ENCODE data around the gene TDRD7. TPM values are rescaled to one million over a fixed set of nuclear protein-coding genes. Genes with fewer than 3 reads are reported as not detected.

TDRD7 gene
- total and polyA plus RNA-seq, 2 of the 8 experiments (the other 6 are each of a cell fraction or from before 2014, with no cell fraction given), result 1.2 to 2.3 TPM

DNA sequence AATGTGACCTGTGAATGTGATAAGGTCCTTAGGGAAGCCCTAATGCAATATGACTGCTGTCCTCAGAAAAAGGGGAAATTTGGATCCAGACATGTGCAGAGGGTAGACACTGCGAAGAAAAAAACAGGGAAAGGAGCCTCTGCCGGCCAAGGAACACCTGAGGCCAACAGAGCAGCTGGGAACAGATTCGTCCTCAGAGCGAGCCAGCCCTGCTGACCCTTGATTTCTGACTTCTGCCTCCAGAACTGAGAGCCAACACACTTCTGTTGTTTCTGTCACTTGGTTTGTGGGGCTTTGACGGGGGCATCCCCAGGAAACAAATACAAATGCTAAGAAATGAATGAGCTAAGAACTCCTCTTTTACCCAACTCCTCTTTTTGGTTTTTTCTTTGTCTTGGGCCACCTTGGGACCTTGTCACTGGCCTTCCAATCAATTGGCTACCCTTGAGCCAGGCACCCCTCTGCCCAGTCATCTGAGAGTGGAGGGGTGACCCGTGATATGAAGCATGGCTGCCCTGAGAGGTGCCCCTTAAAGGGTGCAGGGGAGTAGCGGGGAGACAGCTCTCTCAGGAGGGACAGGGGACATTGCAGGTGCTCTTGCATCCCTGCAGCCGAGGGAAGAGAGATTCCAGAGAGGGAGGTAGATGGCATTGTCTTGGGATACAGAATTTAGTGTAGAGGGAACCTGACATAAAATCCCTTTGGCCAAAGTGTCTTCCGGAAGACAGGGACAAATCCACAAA is 106.4 kb downstream of the TDRD7 start:
- H3K4me1 ChIP-seq (replicated peaks in 1 of 4; ENCODE audit: control insufficient read depth in 3 of 4, insufficient read depth in 4 of 4, low read length in 3 of 4), result peaks cover 0 to 2% (median 0%) of the 10 kb centered on the region in 4 experiments; a peak in 1 of 7 replicates
- no peak overlapping the region for H3K18ac ChIP-seq (ENCODE audit: extremely low read depth, low read length)
- no peak overlapping the region for H3K23ac ChIP-seq (ENCODE audit: insufficient read length)
- H3K23me2 ChIP-seq (ENCODE audit: low read depth, low read length), result no peaks in the 10 kb centered on the region
- no peak overlapping the region for H2BK120ac ChIP-seq (replicated peaks; ENCODE audit: low read depth, low read length)
- FAIRE-seq, result no peak
- H2BK12ac ChIP-seq (ENCODE audit: low read depth, low read length), result no peak overlapping the region
- no peak overlapping the region for H4K5ac ChIP-seq (ENCODE audit: insufficient read length, low read depth, low read length)
- no peak overlapping the region for H3K4ac ChIP-seq (replicated peaks; ENCODE audit: insufficient read length, low read depth, low read length)
- H2AK5ac ChIP-seq (ENCODE audit: low read depth, low read length), result no peak overlapping the region
- no peak overlapping the region for H3K9ac ChIP-seq (replicated peaks in 1 of 4; ENCODE audit: extremely low read depth in 1 of 4, low read depth in 3 of 4, low read length in 3 of 4)
- no peak overlapping the region for H3K27ac ChIP-seq (ENCODE audit: low read depth, low read length)
- no peaks in the 10 kb centered on the region for H4K20me1 ChIP-seq (replicated peaks in 1 of 2; ENCODE audit: control insufficient read depth in 1 of 2, insufficient read depth in 2 of 2, low read length in 2 of 2)
- 92% methylated on average over 9 of the region's 9 CpGs; no CpG with 5 or more reads in 1 of the 2 experiments for WGBS, 2 experiments (ENCODE audit: extremely low coverage in 1 of 2, insufficient coverage in 1 of 2, insufficient read length in 1 of 2, insufficient replicate concordance in 2 of 2, low coverage in 1 of 2, low lambda C conversion rate in 2 of 2, missing lambda C conversion rate in 1 of 2)
- no peaks in the 10 kb centered on the region for H3K79me2 ChIP-seq (ENCODE audit: control insufficient read depth in 1 of 2, insufficient read depth in 2 of 2, low read length in 2 of 2)
- no peak overlapping the region for H2BK15ac ChIP-seq (ENCODE audit: low read length)
- H2BK20ac ChIP-seq (ENCODE audit: low read length), result no peak overlapping the region
- H2AFZ ChIP-seq (ENCODE audit: low read length), result no peak overlapping the region
- H3K27me3 ChIP-seq (replicated peaks in 1 of 4; ENCODE audit: control insufficient read depth in 3 of 4, extremely low read depth in 1 of 4, insufficient read depth in 3 of 4, low read length in 3 of 4), result no peaks in the 10 kb centered on the region; a peak in 1 of 7 replicates
- ChIA-PET CTCF (ENCODE audit: partially characterized antibody) (interaction anchor here (1.2 to 2.8 kb wide), 6 partner anchors 16 to 106 kb away, joined by 3 to 15 read pairs (median 8); partner anchors contain the start of genes TDRD7 and TMOD1), POLR2A (ENCODE audit: partially characterized antibody) (interaction anchor here (1.2 kb wide), 1 partner anchor 115 kb away, joined by 3 read pairs; the partner anchor contains the start of genes NCBP1 and TSTD2)
- no peaks in the 10 kb centered on the region for H3K9me3 ChIP-seq (ENCODE audit: insufficient read depth in 2 of 2, low read depth in 1 of 2, low read length in 1 of 2)
- no peaks in the 10 kb centered on the region for H3K79me1 ChIP-seq (ENCODE audit: low read depth, low read length)
- H3K36me3 ChIP-seq (ENCODE audit: control insufficient read depth in 2 of 4, insufficient read depth in 4 of 4, low read length in 3 of 4), result no peaks in the 10 kb centered on the region
- H4K8ac ChIP-seq (ENCODE audit: extremely low read depth, insufficient read depth, low read length), result no peak overlapping the region
- H4K91ac ChIP-seq (replicated peaks; ENCODE audit: insufficient read length, low read length), result no peak overlapping the region
- H3K56ac ChIP-seq (replicated peaks; ENCODE audit: insufficient read length, low read depth, low read length), result no peak overlapping the region
- H3K14ac ChIP-seq (ENCODE audit: insufficient read length), result no peak overlapping the region
- no peak for DNase-seq (ENCODE audit: low read depth in 1 of 2, low spot score in 2 of 2)
- H3K4me2 ChIP-seq (ENCODE audit: insufficient read depth in 1 of 2, low read depth in 2 of 2, low read length in 2 of 2), result no peak overlapping the region
- H3K4me3 ChIP-seq (ENCODE audit: extremely low read depth in 1 of 4, insufficient read depth in 2 of 4, low read depth in 3 of 4, low read length in 4 of 4), result no peak overlapping the region
- H2BK5ac ChIP-seq (ENCODE audit: low read depth, low read length), result no peak overlapping the region
- TF ChIP-seq CEBPB (IDR thresholded peaks at IDR 0.05; ENCODE audit: low read depth, low read length) (no peak), CHD1 (IDR thresholded peaks at IDR 0.05; ENCODE audit: low read depth, low read length) (no peak), KDM1A (IDR thresholded peaks at IDR 0.05; ENCODE audit: borderline replicate concordance, low read length) (no peak), POLR2A (IDR thresholded peaks at IDR 0.05; ENCODE audit: control extremely low read depth in 1 of 2, low read depth in 2 of 2, low read length in 2 of 2) (no peak), GABPA (IDR thresholded peaks at IDR 0.05; ENCODE audit: borderline replicate concordance, insufficient read depth, low read length) (no peak), NRF1 (IDR thresholded peaks at IDR 0.05; ENCODE audit: low read depth, low read length) (no peak), POU5F1 (IDR thresholded peaks at IDR 0.05; ENCODE audit: low read depth, low read length) (no peak), POLR2AphosphoS5 (IDR thresholded peaks at IDR 0.05; ENCODE audit: low read depth, low read length) (no peak), SIN3A (conservative IDR thresholded peaks at IDR 0.05 in 1 of 2, IDR thresholded peaks at IDR 0.05 in 1 of 2; ENCODE audit: low read depth in 1 of 2, low read length in 2 of 2) (no peak)
- TF ChIP-seq, protein P1, sequence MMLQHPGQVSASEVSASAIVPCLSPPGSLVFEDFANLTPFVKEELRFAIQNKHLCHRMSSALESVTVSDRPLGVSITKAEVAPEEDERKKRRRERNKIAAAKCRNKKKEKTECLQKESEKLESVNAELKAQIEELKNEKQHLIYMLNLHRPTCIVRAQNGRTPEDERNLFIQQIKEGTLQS (IDR thresholded peaks at IDR 0.05; ENCODE audit: insufficient read depth, low read depth, low read length), result no peak
- TF ChIP-seq, protein P2, sequence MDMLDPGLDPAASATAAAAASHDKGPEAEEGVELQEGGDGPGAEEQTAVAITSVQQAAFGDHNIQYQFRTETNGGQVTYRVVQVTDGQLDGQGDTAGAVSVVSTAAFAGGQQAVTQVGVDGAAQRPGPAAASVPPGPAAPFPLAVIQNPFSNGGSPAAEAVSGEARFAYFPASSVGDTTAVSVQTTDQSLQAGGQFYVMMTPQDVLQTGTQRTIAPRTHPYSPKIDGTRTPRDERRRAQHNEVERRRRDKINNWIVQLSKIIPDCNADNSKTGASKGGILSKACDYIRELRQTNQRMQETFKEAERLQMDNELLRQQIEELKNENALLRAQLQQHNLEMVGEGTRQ (IDR thresholded peaks at IDR 0.05; ENCODE audit: low read length), result no peak

All from H1 (cell line).